GM12878 (cell line): ENCODE results near the gene UST.

ENCODE experiments used
- BHLHE40 ChIP-seq, 2 experiments: fragments of 450-650 bp in 1 of 2; IDR thresholded peaks; 2 replicates each; pipeline ENCODE4 v1.6.1; 2011 to 2017; ENCODE audit warnings: low read depth in 2 of 2, borderline replicate concordance in 1 of 2, improper control_type of control experiment in 1 of 2, low read length in 1 of 2, mild to moderate bottlenecking in 1 of 2
- E2F8 ChIP-seq: fragments of 450-650 bp; IDR thresholded peaks from 2 replicates; pipeline ENCODE4 v1.6.1; 2018; ENCODE audit warnings: mild to moderate bottlenecking, low read depth, moderate library complexity; ENCODE audit not compliant: partially characterized antibody
- POLR2A ChIP-seq: IDR thresholded peaks from 2 replicates; pipeline ENCODE4 v1.6.1; 2011; ENCODE audit warnings: low read depth, mild to moderate bottlenecking, low read length
- POLR2AphosphoS5 ChIP-seq: IDR thresholded peaks from 2 replicates; pipeline ENCODE4 v1.6.1; 2011; ENCODE audit warnings: mild to moderate bottlenecking, low read length, inconsistent platforms
- SMC3 ChIP-seq: IDR thresholded peaks from 2 replicates; pipeline ENCODE4 v1.6.1; 2011; ENCODE audit warnings: low read length, improper control_type of control experiment, borderline replicate concordance
- SPI1 ChIP-seq: IDR thresholded peaks from 2 replicates; pipeline ENCODE4 v1.6.1; 2011; ENCODE audit warnings: low read depth, mild to moderate bottlenecking, low read length, moderate library complexity, borderline replicate concordance; ENCODE audit not compliant: insufficient read depth
- TCF7 ChIP-seq: IDR thresholded peaks from 2 replicates; pipeline ENCODE4 v1.6.1; 2014; ENCODE audit warnings: antibody characterized with exemption, borderline replicate concordance
- ZBTB40 ChIP-seq: fragments of 450-650 bp; IDR thresholded peaks from 2 replicates; pipeline ENCODE4 v1.6.1; 2016; ENCODE audit warnings: mild to moderate bottlenecking, moderate library complexity, borderline replicate concordance
- ZNF274 ChIP-seq: IDR thresholded peaks from one replicate; pipeline ENCODE4 v1.8.0; 2011; ENCODE audit not compliant: insufficient read length, insufficient read depth
- TF ChIP-seq, protein P1 (sequence below): IDR thresholded peaks from 2 replicates; pipeline ENCODE4 v1.6.1; 2011; ENCODE audit warnings: borderline replicate concordance, low read depth, mild to moderate bottlenecking, moderate library complexity, mixed read lengths, low read length; ENCODE audit not compliant: insufficient read depth; ENCODE audit errors: extremely low read length

GRCh38 chr6:148945301-148946021, 198.6 kb downstream of the UST start:
- TF ChIP-seq ZBTB40, result no peak
- TF ChIP-seq POLR2AphosphoS5, result no peak
- TF ChIP-seq TCF7, result no peak
- TF ChIP-seq, protein P1, sequence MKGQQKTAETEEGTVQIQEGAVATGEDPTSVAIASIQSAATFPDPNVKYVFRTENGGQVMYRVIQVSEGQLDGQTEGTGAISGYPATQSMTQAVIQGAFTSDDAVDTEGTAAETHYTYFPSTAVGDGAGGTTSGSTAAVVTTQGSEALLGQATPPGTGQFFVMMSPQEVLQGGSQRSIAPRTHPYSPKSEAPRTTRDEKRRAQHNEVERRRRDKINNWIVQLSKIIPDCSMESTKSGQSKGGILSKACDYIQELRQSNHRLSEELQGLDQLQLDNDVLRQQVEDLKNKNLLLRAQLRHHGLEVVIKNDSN, result no peak
- no peak for TF ChIP-seq BHLHE40 (IDR thresholded peaks at IDR 0.05; ENCODE audit: borderline replicate concordance in 1 of 2, low read depth in 2 of 2, low read length in 1 of 2)
- TF ChIP-seq POLR2A, result no peak
- TF ChIP-seq SPI1, result no peak
- no peak for TF ChIP-seq E2F8
- TF ChIP-seq SMC3, result no peak
- no peak for TF ChIP-seq ZNF274
